OCI-LY3 (cell line): Measurements from ENCODE around the gene WSCD2.

Experiments
- CTCF ChIP-seq: fragments of 200-600, 300-600 bp; sonication (generic); IDR thresholded peaks from 2 replicates; pipeline ENCODE4 v1.5.1; 2014; ENCODE audit warnings: antibody characterized with exemption, low read length, low read depth
- EZH2phosphoT487 ChIP-seq: fragments of 200-600 bp; shearing (Covaris generic); IDR thresholded peaks from 2 replicates; pipeline ENCODE4 v1.6.1; 2018; ENCODE audit warnings: antibody characterized with exemption, mixed run types, low read depth

GRCh38 chr12:108125073-108125472 lies 4.0 kb upstream of the WSCD2 start:
- TF ChIP-seq CTCF (no peak), EZH2phosphoT487 (no peak)
